Left cardiac atrium (tissue), 4 donors: ENCODE results near the gene CHPF2. TPM values are rescaled to one million over a fixed set of nuclear protein-coding genes. Genes with fewer than 3 reads are reported as not detected.

Experiments
- ATAC-seq, 2 donors: fragments of 200-7000 bp; cut with Tn5 transposase; one replicate each; pipeline ENCODE4 v1.9.1; 2020; ENCODE audit warnings: mild to moderate bottlenecking in 2 of 2, moderate library complexity in 2 of 2
- DNase-seq: peaks from one replicate; pipeline ENCODE4 v3.0.0-alpha.2; 2020
- intact Hi-C, 2 donors: fragments of 100-400 bp; cut with DNase I; formaldehyde crosslinking; loops; one replicate each; pipeline versions ENCODE4 v1.14.1 to v1.15.1; 2022 to 2023
- total RNA-seq, 2 donors: library from RNA; stranded (reverse); fragmentation: NEBNext Ultra II Directional; extraction: Animal tissue kit (Norgen Biotek cat#: 25700); gene quantifications; one replicate each; pipeline ENCODE4 v1.2.1, GENCODE V29; 2021
- donor health status: DM: no; HTN: yes; CAD: no.
- donor health status: DM: no; HTN: yes; CAD: no; lungs with severe emphysema.
- donor health status: DM: yes; HTN: yes; CAD: no.
- donor health status: Dilated cardiomyopathy.

CHPF2 gene
- total RNA-seq, 2 donors from 2014 or later = 15.0 to 34.5 TPM

GRCh38 chr7:151243045-151243349, 10.7 kb downstream of the CHPF2 start:
- DNase-seq = no peak
- intact Hi-C loops = no loop called here
- ATAC-seq = no peak

- intact Hi-C loops = no loop called here
- DNase-seq (no peak), ATAC-seq (no peak)
Observed at GRCh38 chr7:151243408-151244195, 11.3 kb downstream of the CHPF2 start.

- intact Hi-C loops = no loop called here
- ATAC-seq (no peak), DNase-seq (no peak)
Observed at GRCh38 chr7:151244196-151244840, 12.0 kb downstream of the CHPF2 start.

GRCh38 chr7:151244841-151245346, 12.6 kb downstream of the CHPF2 start:
- ATAC-seq (no peak), DNase-seq (no peak)
- intact Hi-C loops = loop anchor here (5.0 kb wide), 1 partner anchor 57 kb away; no protein-coding TSS in a partner anchor

DNA sequence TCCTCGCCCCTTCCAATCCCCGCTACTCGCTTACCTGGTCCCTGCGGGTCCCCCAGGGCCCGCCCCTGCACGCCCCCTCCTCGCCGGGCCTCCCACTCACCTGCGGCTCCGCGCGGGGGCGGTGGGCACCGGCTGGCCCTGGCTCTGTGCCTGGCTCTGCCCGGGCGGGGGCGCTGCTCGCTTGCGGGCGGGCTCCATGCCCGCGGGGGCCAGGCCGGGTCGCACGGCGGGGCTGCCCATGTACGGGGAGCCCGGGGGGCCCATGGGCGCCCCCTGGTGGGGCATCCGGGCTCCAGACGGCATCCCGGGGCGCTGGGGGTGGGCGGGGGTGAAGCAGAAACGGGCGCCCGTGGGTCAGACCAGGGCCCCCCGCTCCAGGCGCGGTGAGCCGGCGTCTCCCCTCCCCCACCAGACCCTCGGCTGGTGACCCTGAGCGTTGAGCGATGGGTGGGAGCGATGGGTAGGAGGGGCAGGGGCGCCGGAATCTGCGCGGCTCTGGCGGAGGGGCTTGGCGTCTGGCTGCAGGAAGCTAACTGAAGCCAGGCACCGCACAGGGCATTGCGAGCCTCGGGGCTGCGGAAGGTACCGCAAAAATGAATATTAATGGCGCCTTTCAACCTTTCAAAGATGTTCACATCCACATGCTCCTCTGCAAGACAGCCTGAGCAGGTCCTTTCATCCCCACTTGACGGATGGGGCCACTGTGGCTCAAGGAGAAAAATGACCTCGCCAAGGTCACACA, 13.2 kb downstream of the CHPF2 start:
- peak; percentile 14 to 18 for ATAC-seq
- intact Hi-C loops = loop anchor here (5.0 kb wide), 1 partner anchor 57 kb away; no protein-coding TSS in a partner anchor
- DNase-seq = peak; percentile 61

DNA sequence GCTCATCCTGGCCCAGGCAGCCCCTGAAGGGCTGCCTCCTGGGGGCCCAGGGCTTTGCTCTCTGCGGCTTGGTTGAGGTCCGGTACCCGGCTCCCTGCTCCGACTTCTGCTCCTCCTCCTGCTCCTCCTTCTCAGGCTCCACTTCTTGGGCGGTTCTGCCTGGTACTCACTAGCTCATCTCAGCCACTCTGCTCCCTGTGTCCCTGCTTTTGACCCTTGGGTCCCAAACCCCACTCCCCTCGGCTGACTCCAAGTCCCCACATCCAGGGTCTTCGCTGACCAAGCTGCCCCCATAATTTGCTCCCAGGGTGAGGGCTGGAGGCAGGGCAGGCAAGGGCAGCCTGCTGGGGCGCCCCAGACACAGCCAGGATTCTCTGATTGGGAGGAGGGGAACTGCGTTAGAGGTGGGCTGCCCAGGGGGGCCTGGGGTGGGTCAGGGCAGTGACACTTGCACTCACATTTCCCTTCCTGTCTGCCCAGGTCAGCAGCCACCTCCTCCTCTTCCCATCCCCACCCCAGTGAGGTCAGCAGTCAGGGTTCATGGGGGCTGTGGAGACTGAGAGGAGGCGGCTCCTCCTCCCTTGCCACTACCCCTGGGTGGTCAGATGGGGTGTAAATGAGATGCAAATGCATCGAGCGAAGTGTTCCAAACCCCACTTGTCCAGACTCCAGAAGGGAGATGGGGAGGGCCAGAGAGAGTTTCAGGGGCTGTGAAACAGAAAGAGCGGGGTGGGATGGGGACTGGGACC, 14.0 kb downstream of the CHPF2 start:
- ATAC-seq (no peak), DNase-seq (no peak)
- intact Hi-C loops = loop anchor here (5.0 kb wide), 1 partner anchor 56 kb away; no protein-coding TSS in a partner anchor

DNA sequence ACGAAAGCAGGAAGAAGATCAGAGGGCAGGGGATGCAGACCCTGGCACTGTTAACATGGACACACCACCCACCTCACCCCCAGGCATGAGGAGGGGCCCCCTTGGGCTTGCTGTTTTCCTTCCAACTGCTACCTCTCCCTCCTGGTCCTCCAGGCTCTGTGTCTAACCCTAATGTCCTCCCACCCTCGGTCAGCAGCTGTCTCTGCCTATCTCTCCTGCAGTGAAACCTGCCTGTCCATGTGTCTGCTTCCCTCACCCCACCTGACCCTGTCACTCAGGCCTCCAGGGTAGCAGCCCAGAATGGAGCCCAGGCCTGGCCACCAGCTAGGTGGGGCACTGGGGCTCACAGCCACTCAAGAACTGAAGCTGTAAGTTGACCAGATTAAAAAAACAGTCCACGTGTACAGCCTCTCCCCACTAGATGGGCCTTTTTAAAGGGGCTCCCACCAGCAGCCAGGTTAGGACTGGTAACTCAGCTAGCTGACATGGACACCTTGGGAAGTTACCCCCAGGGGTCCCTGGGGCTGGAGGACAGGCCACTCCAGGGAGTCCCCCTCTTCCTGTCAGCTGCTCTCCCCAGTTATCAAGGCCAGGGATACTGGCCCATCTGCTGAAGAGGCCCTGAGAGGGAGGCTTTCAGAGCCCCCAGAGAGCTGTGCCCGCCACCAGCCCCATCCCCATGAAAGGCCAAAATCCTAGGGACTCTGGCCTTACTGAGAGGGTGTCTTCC, 14.7 kb downstream of the CHPF2 start:
- DNase-seq = no peak

GRCh38 chr7:151247611-151248345, 15.5 kb downstream of the CHPF2 start:
- intact Hi-C loops = loop anchor here (5.0 kb wide), 1 partner anchor 55 kb away; no protein-coding TSS in a partner anchor
- DNase-seq (peak; percentile 43), ATAC-seq (peak; percentile 5 to 9)

More for the DNA sequence above, 14.7 kb downstream of the CHPF2 start:
- no peak for ATAC-seq
- intact Hi-C loops = loop anchor here (5.0 kb wide), 1 partner anchor 55 kb away; no protein-coding TSS in a partner anchor

DNA sequence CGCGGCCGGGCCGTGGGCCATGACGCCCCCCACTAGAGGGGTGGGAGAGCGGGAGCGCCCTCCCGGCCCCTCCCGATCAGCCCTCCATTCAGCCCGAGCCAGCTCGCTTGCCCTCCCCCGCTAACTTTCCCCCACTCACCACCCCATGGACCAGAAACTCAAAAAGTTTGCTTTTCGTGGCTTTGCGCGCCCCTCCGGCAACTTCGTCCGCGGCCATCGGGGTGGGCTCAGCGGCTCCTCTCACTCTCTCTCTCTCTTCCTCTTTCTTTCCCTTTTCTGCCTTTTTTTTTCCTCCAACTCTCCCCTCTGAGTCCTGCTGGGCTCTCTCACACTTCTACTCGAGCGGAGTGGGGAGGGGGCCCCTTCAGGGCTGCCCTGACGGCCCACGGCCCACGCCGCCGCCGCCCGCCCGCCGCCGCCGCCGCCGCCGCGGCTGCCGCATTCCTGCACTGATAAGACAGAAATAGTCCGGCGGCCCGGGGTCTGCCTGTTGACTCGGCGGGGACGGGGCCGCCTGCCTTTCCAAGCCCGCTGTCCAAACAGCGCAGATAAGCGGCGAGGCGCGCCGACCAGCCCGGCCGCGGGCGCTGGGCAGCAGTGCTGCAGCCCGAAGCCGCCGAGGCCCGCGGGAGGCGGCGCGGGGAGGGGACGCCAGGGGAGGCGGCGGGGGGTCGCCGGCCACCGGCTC, 16.2 kb downstream of the CHPF2 start, which contains the start of gene SMARCD3:
TSS of gene SMARCD3 (minus strand) at position 349 of the 688 bp plus-strand sequence. CDS start at position 217, 132 bp downstream.
- intact Hi-C loops = loop anchor here (5.0 kb wide), 1 partner anchor 54 kb away; no protein-coding TSS in a partner anchor
- ATAC-seq (peak; percentile 44 to 63), DNase-seq (peak; percentile 83)

DNA sequence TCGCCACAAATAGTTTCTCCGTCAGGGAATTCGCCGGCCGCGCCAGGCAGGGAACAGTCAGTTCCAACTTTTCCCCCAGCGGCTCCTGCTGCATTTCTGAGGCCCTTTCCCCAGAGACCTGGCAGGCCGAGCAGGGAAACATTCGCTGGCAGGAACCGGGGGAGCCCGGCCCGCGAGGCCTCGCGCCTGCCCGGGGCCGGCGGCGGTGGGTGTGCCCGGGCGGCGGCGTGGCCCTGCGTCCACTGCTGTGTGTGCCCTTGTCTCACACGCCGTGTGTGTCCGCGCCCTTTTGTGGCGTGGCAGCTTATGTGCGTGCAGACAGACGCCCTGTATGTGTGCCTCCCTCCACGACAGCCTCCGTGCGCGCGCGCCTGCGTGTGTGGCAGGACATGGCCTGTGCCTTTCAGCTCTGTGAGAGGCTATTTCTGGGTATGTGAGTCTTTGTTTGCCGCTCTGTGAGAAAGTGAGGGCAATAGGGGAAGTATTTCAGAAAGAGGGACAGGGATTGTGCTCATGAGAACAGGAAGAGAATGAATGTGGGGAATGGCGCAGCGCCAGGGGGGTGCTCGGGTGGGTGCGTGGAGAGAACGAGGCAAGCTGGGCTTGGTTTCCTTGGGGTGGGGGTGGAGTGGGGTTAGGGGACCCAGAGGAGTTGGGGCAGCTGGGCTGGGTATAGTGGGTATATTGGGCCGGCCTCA, 16.9 kb downstream of the CHPF2 start:
- ATAC-seq (peak; percentile 15 to 27), DNase-seq (peak; percentile 74)
- intact Hi-C loops = loop anchor here (5.0 kb wide), 1 partner anchor 53 kb away; no protein-coding TSS in a partner anchor

DNA sequence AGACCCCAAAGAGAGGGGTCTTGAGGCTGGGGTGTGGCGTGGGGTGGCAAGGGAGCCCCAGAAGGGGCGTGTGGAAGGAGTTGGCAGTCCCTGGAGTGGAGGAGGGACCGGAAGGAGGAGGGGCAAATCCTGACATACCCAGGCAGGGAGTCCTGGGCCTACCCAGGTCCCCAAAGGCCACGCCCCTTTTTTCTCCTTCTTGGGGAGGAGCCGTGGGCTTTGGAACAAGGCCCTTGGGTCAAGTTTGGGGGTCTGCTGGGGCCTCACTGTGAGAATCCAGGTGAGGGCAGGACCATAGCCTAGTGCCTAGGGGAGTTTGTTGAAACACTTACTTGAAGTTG, 17.4 kb downstream of the CHPF2 start:
- peak; percentile 75 for DNase-seq
- intact Hi-C loops = loop anchor here (5.0 kb wide), 1 partner anchor 53 kb away; no protein-coding TSS in a partner anchor
- ATAC-seq = peak; percentile 35 to 40

- DNase-seq (no peak), ATAC-seq (no peak)
- intact Hi-C loops = no loop called here
Observed at GRCh38 chr7:151250181-151251132, 18.2 kb downstream of the CHPF2 start.

- ATAC-seq (no peak), DNase-seq (peak; percentile 50)
- intact Hi-C loops = no loop called here
Observed at GRCh38 chr7:151251328-151251688, 19.0 kb downstream of the CHPF2 start.

DNA sequence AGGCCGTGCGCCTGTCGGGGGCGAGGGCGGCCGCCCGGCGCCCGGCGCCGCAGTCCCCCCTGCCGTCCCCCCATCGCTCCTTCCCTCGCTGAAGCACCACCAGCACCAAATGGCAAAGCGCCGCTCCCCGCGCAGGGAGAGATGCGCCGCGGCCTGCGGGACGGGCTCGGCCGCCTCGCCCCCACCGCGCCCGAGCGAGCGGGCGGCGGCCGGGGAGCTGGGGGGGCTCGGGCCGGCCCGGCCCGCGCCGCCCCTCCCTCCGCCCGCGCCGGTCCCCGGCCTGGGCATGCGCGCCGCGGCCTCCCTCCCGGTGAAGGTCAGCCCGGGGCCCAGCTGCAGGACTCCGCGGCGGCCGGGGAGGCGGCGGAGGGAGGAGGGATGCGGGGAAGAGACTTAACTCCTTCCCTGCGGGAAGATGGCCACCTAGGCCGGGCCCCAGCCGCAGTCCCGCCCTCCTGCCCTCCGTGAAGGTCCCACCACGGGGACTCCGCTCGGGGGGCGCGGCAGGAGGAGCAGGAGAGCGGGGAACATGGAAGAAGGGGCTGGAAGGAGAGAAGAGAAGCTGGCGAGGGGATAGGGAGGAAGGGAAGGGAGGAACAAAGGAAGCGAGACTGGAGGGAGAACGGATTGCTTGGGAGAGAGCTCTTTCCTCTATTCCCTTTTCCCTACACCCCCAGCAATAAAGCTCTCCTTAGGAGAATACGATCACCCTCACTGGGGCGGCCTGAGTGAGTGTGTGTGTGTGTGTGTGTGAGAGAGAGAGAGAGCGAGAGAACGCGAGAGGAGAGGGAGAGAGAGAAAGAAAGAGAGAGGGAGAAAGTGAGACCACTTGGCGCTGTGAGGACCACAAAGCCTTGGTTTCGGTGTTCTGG, 19.6 kb downstream of the CHPF2 start:
- DNase-seq (peak; percentile 79), ATAC-seq (peak; percentile 31 to 55)
- intact Hi-C loops = no loop called here
